ENCODE measurements around the gene NCKAP1.

GRCh38 chr2:182867426-182868053 lies 170.7 kb downstream of the NCKAP1 start:
- no peak for TF ChIP-seq GATA2 (IDR thresholded peaks at IDR 0.05; ENCODE audit: low read depth, low read length)
- no peak for TF ChIP-seq GATA3 (IDR thresholded peaks at IDR 0.05; ENCODE audit: low read depth, low read length)

Data from SH-SY5Y (cell line).